IPS DF 4.7 (cell line): Measurements from ENCODE around the gene ZNF555.
"Not testable (repeated sequence)": the region's sequence is repeated elsewhere in the genome, so short reads cannot be mapped to it uniquely, and the experiment has no call there.

ENCODE experiments used
- DNase-seq: peaks from one replicate; pipeline ENCODE4 v3.0.0-alpha.2; 2013; ENCODE audit warnings: low spot score; ENCODE audit errors: extremely low read depth

Gene ZNF555

GRCh38 chr19:2840794-2841791 lies at the start of gene ZNF555:
ZNF555 (plus strand) TSS chr19:2841475; CDS start chr19:2841573, 98 bp downstream.
- peak; percentile 72 for DNase-seq

GRCh38 chr19:2791876-2792275 lies 49.4 kb upstream of the ZNF555 start:
- DNase-seq: no peak

GRCh38 chr19:2792666-2793065 lies 48.6 kb upstream of the ZNF555 start:
- DNase-seq: not testable (repeated sequence)

- no peak for DNase-seq
Measured at GRCh38 chr19:2793126-2793525, 48.1 kb upstream of the ZNF555 start.

GRCh38 chr19:2793577-2793976 lies 47.7 kb upstream of the ZNF555 start:
- no peak for DNase-seq

- DNase-seq: no peak
Measured at GRCh38 chr19:2795827-2796658, 45.2 kb upstream of the ZNF555 start.

- no peak for DNase-seq
Measured at GRCh38 chr19:2796659-2797266, 44.5 kb upstream of the ZNF555 start.

- no peak for DNase-seq
Measured at GRCh38 chr19:2797280-2797679, 44.0 kb upstream of the ZNF555 start.

GRCh38 chr19:2798158-2798685 lies 43.1 kb upstream of the ZNF555 start:
- DNase-seq: no peak

- no peak for DNase-seq
Measured at GRCh38 chr19:2798733-2799132, 42.5 kb upstream of the ZNF555 start.

- no peak for DNase-seq
Measured at GRCh38 chr19:2799273-2800020, 41.8 kb upstream of the ZNF555 start.

GRCh38 chr19:2800506-2800905 lies 40.8 kb upstream of the ZNF555 start:
- no peak for DNase-seq

- DNase-seq: no peak
Measured at GRCh38 chr19:2802826-2803225, 38.4 kb upstream of the ZNF555 start.

GRCh38 chr19:2803486-2804155 lies 37.7 kb upstream of the ZNF555 start:
- no peak for DNase-seq

- DNase-seq: no peak
Measured at GRCh38 chr19:2804156-2805004, 36.9 kb upstream of the ZNF555 start.

- DNase-seq: no peak
Measured at GRCh38 chr19:2805261-2805900, 35.9 kb upstream of the ZNF555 start.

GRCh38 chr19:2805991-2806649 lies 35.2 kb upstream of the ZNF555 start:
- no peak for DNase-seq

- DNase-seq: no peak
Measured at GRCh38 chr19:2806736-2807378, 34.4 kb upstream of the ZNF555 start.
